Measurements from ENCODE around the gene AFAP1.

DNA sequence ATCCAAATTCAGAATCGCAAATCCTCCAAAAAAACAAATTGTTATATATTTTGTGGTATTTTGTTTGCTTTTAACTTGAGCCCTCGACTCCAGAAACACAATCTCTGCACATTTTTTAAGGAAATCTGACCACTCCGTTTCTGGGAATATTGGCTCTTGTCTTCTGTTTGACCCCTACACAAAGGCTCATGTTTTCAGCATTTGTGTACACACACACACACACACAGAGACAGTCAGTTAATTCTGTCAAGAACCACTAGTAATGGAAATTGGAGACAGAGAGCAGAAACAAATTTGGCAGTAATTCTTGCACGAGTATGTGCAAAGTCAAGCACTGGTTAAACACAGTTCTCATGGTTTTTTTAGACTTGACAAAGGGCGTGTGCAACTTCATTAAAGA lies 115.4 kb downstream of the AFAP1 start:
- TF ChIP-seq, protein P1, sequence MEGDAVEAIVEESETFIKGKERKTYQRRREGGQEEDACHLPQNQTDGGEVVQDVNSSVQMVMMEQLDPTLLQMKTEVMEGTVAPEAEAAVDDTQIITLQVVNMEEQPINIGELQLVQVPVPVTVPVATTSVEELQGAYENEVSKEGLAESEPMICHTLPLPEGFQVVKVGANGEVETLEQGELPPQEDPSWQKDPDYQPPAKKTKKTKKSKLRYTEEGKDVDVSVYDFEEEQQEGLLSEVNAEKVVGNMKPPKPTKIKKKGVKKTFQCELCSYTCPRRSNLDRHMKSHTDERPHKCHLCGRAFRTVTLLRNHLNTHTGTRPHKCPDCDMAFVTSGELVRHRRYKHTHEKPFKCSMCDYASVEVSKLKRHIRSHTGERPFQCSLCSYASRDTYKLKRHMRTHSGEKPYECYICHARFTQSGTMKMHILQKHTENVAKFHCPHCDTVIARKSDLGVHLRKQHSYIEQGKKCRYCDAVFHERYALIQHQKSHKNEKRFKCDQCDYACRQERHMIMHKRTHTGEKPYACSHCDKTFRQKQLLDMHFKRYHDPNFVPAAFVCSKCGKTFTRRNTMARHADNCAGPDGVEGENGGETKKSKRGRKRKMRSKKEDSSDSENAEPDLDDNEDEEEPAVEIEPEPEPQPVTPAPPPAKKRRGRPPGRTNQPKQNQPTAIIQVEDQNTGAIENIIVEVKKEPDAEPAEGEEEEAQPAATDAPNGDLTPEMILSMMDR (IDR thresholded peaks at IDR 0.05), result no peak
- TF ChIP-seq POLR2AphosphoS5 (IDR thresholded peaks at IDR 0.05), result no peak
- TF ChIP-seq POLR2A (IDR thresholded peaks at IDR 0.05), result no peak

Data from transverse colon (tissue), 4 donors.